ENCODE data around the gene ZNF330.

DNA sequence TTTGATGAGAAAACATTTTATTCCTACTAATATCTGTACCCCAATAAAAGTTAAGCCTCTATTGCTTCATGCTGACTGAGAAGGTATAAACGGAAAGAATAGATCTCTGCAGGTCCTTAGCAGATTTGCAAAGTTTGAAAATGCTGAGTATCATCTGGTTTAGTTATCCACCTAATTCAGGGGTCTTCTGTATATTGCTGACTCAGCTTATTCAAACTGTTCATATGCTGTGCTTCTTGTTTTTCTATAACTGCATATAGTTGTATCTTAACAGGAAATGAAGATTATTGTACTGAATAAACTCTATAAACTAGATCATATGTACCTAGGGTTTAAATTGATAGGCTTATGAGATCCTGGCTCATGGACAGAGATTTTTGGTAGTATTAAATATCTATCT is 23.7 kb downstream of the ZNF330 start:
- TF ChIP-seq, protein P1, sequence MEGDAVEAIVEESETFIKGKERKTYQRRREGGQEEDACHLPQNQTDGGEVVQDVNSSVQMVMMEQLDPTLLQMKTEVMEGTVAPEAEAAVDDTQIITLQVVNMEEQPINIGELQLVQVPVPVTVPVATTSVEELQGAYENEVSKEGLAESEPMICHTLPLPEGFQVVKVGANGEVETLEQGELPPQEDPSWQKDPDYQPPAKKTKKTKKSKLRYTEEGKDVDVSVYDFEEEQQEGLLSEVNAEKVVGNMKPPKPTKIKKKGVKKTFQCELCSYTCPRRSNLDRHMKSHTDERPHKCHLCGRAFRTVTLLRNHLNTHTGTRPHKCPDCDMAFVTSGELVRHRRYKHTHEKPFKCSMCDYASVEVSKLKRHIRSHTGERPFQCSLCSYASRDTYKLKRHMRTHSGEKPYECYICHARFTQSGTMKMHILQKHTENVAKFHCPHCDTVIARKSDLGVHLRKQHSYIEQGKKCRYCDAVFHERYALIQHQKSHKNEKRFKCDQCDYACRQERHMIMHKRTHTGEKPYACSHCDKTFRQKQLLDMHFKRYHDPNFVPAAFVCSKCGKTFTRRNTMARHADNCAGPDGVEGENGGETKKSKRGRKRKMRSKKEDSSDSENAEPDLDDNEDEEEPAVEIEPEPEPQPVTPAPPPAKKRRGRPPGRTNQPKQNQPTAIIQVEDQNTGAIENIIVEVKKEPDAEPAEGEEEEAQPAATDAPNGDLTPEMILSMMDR (IDR thresholded peaks at IDR 0.05; ENCODE audit: poor library complexity, severe bottlenecking), result no peak
- no peak for TF ChIP-seq SMC3 (conservative IDR thresholded peaks at IDR 0.05; ENCODE audit: poor library complexity)
- no peak for TF ChIP-seq EP300 (conservative IDR thresholded peaks at IDR 0.05; ENCODE audit: poor library complexity, severe bottlenecking)
